H9 (cell line): ENCODE measurements around the gene PTPRN2. TPM values are rescaled to one million over a fixed set of nuclear protein-coding genes. Genes with fewer than 3 reads are reported as not detected.

ENCODE experiments used
- DNase-seq: peaks from one replicate; pipeline ENCODE4 v3.0.0-alpha.2; 2017
- H2AFZ ChIP-seq: one replicate; pipeline ENCODE4 v1.6.1; 2013; ENCODE audit warnings: mild to moderate bottlenecking, low read length, control low read depth, moderate library complexity
- H2AK5ac ChIP-seq: 2 replicates; pipeline ENCODE4 v1.6.1; 2013; ENCODE audit warnings: low read length, control low read depth, mixed read lengths; ENCODE audit not compliant: insufficient read length
- H2BK120ac ChIP-seq: one replicate; pipeline ENCODE4 v1.6.1; 2013; ENCODE audit warnings: low read depth, mild to moderate bottlenecking, low read length, control low read depth, inconsistent platforms; ENCODE audit not compliant: poor library complexity, severe bottlenecking
- H2BK12ac ChIP-seq: 2 replicates; pipeline ENCODE4 v1.6.1; 2013; ENCODE audit warnings: low read length, control low read depth, mixed read lengths, low read depth; ENCODE audit not compliant: insufficient read length
- H2BK15ac ChIP-seq: 2 replicates; pipeline ENCODE4 v1.6.1; 2013; ENCODE audit warnings: low read depth, low read length, control low read depth
- H2BK20ac ChIP-seq: one replicate; pipeline ENCODE4 v1.6.1; 2013; ENCODE audit warnings: low read depth, mild to moderate bottlenecking, low read length, control low read depth, inconsistent platforms; ENCODE audit not compliant: poor library complexity, severe bottlenecking
- H2BK5ac ChIP-seq: 2 replicates; pipeline ENCODE4 v1.6.1; 2013; ENCODE audit warnings: low read length, control low read depth, mixed read lengths; ENCODE audit not compliant: insufficient read length
- H3K14ac ChIP-seq: 2 replicates; pipeline ENCODE4 v1.6.1; 2013; ENCODE audit warnings: low read length, control low read depth; ENCODE audit not compliant: insufficient read depth
- H3K18ac ChIP-seq: 2 replicates; pipeline ENCODE4 v1.6.1; 2013; ENCODE audit warnings: low read depth, mild to moderate bottlenecking, mixed read lengths, low read length, control low read depth; ENCODE audit not compliant: insufficient read length
- H3K23ac ChIP-seq: 2 replicates; pipeline ENCODE4 v1.6.1; 2013; ENCODE audit warnings: low read length, control low read depth, mixed read lengths, low read depth; ENCODE audit not compliant: insufficient read length
- H3K23me2 ChIP-seq: 2 replicates; pipeline ENCODE4 v1.6.1; 2013; ENCODE audit warnings: low read depth, mild to moderate bottlenecking, mixed read lengths, low read length, control low read depth; ENCODE audit not compliant: insufficient read length, poor library complexity, severe bottlenecking
- H3K27ac ChIP-seq: 2 replicates; pipeline ENCODE4 v1.5.1; 2013; ENCODE audit warnings: low read length, control low read depth, mixed read lengths, low read depth; ENCODE audit not compliant: insufficient read length
- H3K27me3 ChIP-seq: 2 replicates; pipeline ENCODE4 v1.6.1; 2013; ENCODE audit warnings: low read length, control low read depth, inconsistent platforms; ENCODE audit not compliant: insufficient read depth
- H3K4ac ChIP-seq: 2 replicates; pipeline ENCODE4 v1.6.1; 2013; ENCODE audit warnings: low read depth, mild to moderate bottlenecking, control low read depth, inconsistent platforms, low read length, moderate library complexity
- H3K4me1 ChIP-seq: 2 replicates; pipeline ENCODE4 v1.6.1; 2013; ENCODE audit warnings: low read length, control low read depth, inconsistent platforms; ENCODE audit not compliant: insufficient read depth
- H3K4me2 ChIP-seq: 2 replicates; pipeline ENCODE4 v1.6.1; 2013; ENCODE audit warnings: low read length, control low read depth, mixed read lengths; ENCODE audit not compliant: insufficient read length, insufficient read depth
- H3K56ac ChIP-seq: 2 replicates; pipeline ENCODE4 v1.6.1; 2013; ENCODE audit warnings: low read depth, mild to moderate bottlenecking, mixed read lengths, low read length, control low read depth; ENCODE audit not compliant: insufficient read length
- H3K79me1 ChIP-seq: 2 replicates; pipeline ENCODE4 v1.6.1; 2013; ENCODE audit warnings: low read depth, mild to moderate bottlenecking, moderate library complexity, low read length, control low read depth, inconsistent platforms; ENCODE audit not compliant: insufficient read depth, poor library complexity, severe bottlenecking
- H3K79me2 ChIP-seq: 2 replicates; pipeline ENCODE4 v1.6.1; 2013; ENCODE audit warnings: low read length, control low read depth, inconsistent platforms; ENCODE audit not compliant: insufficient read depth
- H3K9ac ChIP-seq: 2 replicates; pipeline ENCODE4 v1.6.1; 2013; ENCODE audit warnings: low read length, control low read depth, mixed read lengths; ENCODE audit not compliant: insufficient read length; ENCODE audit errors: extremely low read depth
- H3K9me3 ChIP-seq: one replicate; pipeline ENCODE4 v1.6.1; 2013; ENCODE audit warnings: low read depth, low read length, inconsistent platforms; ENCODE audit not compliant: control insufficient read depth
- H3T11ph ChIP-seq: one replicate; pipeline ENCODE4 v1.6.1; 2013; ENCODE audit warnings: mild to moderate bottlenecking, low read length, control low read depth, inconsistent platforms
- H4K20me1 ChIP-seq: one replicate; pipeline ENCODE4 v1.6.1; 2013; ENCODE audit not compliant: control insufficient read depth, insufficient read length, insufficient read depth
- H4K5ac ChIP-seq: 2 replicates; pipeline ENCODE4 v1.6.1; 2013; ENCODE audit warnings: low read depth, mild to moderate bottlenecking, mixed read lengths, low read length, control low read depth; ENCODE audit not compliant: insufficient read length
- H4K8ac ChIP-seq: replicated peaks from 2 replicates; pipeline ENCODE4 v1.6.1; 2013; ENCODE audit warnings: low read length, control low read depth, mixed read lengths, low read depth; ENCODE audit not compliant: insufficient read length
- H4K91ac ChIP-seq: 2 replicates; pipeline ENCODE4 v1.6.1; 2013; ENCODE audit warnings: low read depth, mild to moderate bottlenecking, moderate library complexity, mixed read lengths, low read length, control low read depth; ENCODE audit not compliant: insufficient read length
- H3K27ac Mint-ChIP-seq, 3 experiments: 2 replicates in 2 of 3; 3 replicates in 1 of 3; pipeline ENCODE4 v1.8.0; 2020 to 2021; ENCODE audit warnings: mixed read lengths in 3 of 3, mild to moderate bottlenecking in 1 of 3, moderate library complexity in 1 of 3
- H3K27me3 Mint-ChIP-seq: 2 replicates; pipeline ENCODE4 v1.8.0; 2021; ENCODE audit warnings: low read depth, mild to moderate bottlenecking, moderate library complexity, mixed read lengths
- H3K36me3 Mint-ChIP-seq, 3 experiments: 2 replicates in 2 of 3; 3 replicates in 1 of 3; pipeline ENCODE4 v1.8.0; 2020 to 2021; ENCODE audit warnings: low read depth in 3 of 3, mixed read lengths in 3 of 3; ENCODE audit not compliant: insufficient read depth in 1 of 3
- H3K4me1 Mint-ChIP-seq, 2 experiments: 2 replicates each; pipeline ENCODE4 v1.8.0; 2020; ENCODE audit warnings: mixed read lengths in 2 of 2
- H3K4me3 Mint-ChIP-seq, 2 experiments: 2 replicates in 1 of 2; 3 replicates in 1 of 2; pipeline ENCODE4 v1.8.0; 2020 to 2021; ENCODE audit warnings: mild to moderate bottlenecking in 2 of 2, mixed read lengths in 2 of 2, moderate library complexity in 1 of 2
- H3K9me3 Mint-ChIP-seq, 2 experiments: 2 replicates in 1 of 2; 3 replicates in 1 of 2; pipeline ENCODE4 v1.8.0; 2020; ENCODE audit warnings: mild to moderate bottlenecking in 2 of 2, mixed read lengths in 2 of 2, moderate library complexity in 1 of 2
- WGBS: extraction: QIAGEN DNeasy Blood & Tissue Kit; methylation state at CpG from one replicate; pipeline ENCODE4 v1.1.7; 2013; ENCODE audit warnings: missing lambda C conversion rate, low lambda C conversion rate, mixed read lengths; ENCODE audit not compliant: insufficient read length; ENCODE audit errors: extremely low coverage; 5-methylcytosine and 5-hydroxymethylcytosine counted together
- total RNA-seq: library from RNA; stranded (reverse); gene quantifications from 2 replicates; pipeline ENCODE4 v1.2.1, GENCODE V29; 2021
- TF ChIP-seq, protein P1 (sequence below): fragments of 200-600 bp; sonication (generic); conservative IDR thresholded peaks from 3 replicates; pipeline ENCODE4 v1.8.0; 2021; ENCODE audit warnings: antibody characterized with exemption, mild to moderate bottlenecking

Gene PTPRN2
- total RNA-seq, 1 experiment from 2014 or later: 5.2 TPM

DNA sequence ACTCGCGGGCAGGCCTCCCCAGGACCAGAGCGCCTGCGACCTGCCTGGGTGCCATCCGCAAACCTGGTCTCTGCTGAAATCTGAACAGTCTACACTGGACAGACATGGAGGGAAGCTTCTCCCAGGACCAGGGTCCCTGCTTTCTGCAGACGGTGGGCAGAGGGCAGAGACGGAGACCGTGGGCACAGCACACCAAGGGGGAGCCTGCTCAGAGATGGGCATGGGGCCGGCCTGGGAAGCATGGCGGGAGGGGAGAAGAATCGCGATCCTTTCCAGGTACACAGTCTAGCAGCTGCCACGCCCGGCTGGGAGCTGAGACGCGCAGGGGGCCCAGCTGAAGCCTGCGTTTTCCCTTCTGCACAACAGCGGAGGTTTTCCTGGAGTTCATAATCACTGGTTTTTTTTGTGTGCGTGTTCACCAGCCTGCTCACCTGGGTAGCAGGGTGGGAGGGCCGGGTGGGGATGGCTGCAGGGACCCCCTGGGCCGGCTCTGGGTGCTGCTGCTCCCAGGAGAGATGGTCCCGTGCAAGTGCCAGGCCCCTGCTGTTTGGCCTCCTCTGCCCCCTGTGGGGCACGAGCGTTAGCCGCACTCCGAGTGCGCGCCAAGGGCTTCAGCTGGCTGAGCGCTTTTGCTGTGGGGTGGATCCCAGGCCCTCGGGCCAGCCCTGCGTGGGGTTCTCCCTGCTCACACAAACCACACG is 802.0 kb downstream of the PTPRN2 start:
- no peak overlapping the region for H3K4me2 ChIP-seq
- H3K27me3 Mint-ChIP-seq: peaks cover 4% of the 10 kb centered on the region
- peaks cover 4% of the 10 kb centered on the region for H3K23me2 ChIP-seq
- H2BK15ac ChIP-seq: no peak overlapping the region
- no peak overlapping the region for H3K4me3 Mint-ChIP-seq
- no peak overlapping the region for H3K4ac ChIP-seq
- peaks cover 3% of the 10 kb centered on the region for H4K20me1 ChIP-seq
- no peak overlapping the region for H3T11ph ChIP-seq
- no peak overlapping the region for H2AFZ ChIP-seq
- no CpG with 5 or more reads among the region's 32 CpGs for WGBS
- H3K4me1 Mint-ChIP-seq: no peaks in the 10 kb centered on the region
- no peak for DNase-seq
- no peak overlapping the region for H3K9ac ChIP-seq
- no peaks in the 10 kb centered on the region; the same call in 1 of the 2 replicates for H3K27me3 ChIP-seq
- no peak overlapping the region for H3K27ac ChIP-seq
- H3K9me3 ChIP-seq: no peaks in the 10 kb centered on the region
- TF ChIP-seq, protein P1, sequence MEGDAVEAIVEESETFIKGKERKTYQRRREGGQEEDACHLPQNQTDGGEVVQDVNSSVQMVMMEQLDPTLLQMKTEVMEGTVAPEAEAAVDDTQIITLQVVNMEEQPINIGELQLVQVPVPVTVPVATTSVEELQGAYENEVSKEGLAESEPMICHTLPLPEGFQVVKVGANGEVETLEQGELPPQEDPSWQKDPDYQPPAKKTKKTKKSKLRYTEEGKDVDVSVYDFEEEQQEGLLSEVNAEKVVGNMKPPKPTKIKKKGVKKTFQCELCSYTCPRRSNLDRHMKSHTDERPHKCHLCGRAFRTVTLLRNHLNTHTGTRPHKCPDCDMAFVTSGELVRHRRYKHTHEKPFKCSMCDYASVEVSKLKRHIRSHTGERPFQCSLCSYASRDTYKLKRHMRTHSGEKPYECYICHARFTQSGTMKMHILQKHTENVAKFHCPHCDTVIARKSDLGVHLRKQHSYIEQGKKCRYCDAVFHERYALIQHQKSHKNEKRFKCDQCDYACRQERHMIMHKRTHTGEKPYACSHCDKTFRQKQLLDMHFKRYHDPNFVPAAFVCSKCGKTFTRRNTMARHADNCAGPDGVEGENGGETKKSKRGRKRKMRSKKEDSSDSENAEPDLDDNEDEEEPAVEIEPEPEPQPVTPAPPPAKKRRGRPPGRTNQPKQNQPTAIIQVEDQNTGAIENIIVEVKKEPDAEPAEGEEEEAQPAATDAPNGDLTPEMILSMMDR: no peak
- no peak overlapping the region for H2BK120ac ChIP-seq
- H3K4me1 ChIP-seq: no peaks in the 10 kb centered on the region
- no peak overlapping the region for H2AK5ac ChIP-seq
- no peaks in the 10 kb centered on the region for H3K79me1 ChIP-seq
- H2BK12ac ChIP-seq: no peak overlapping the region
- no peak overlapping the region for H2BK20ac ChIP-seq
- no peak overlapping the region for H2BK5ac ChIP-seq
- H4K91ac ChIP-seq: no peak overlapping the region
- H3K23ac ChIP-seq: no peak overlapping the region
- H3K9me3 Mint-ChIP-seq: no peaks in the 10 kb centered on the region
- no peaks in the 10 kb centered on the region; a peak in 1 of 7 replicates for H3K36me3 Mint-ChIP-seq
- H3K14ac ChIP-seq: no peak overlapping the region; the same call in 1 of the 2 replicates
- H3K18ac ChIP-seq: no peak overlapping the region
- H3K27ac Mint-ChIP-seq: no peak overlapping the region
- no peak overlapping the region for H4K5ac ChIP-seq
- no peak overlapping the region for H4K8ac ChIP-seq
- H3K79me2 ChIP-seq: no peaks in the 10 kb centered on the region
- H3K56ac ChIP-seq: no peak overlapping the region
